Esophagus squamous epithelium (tissue), 5 donors: ENCODE results near the gene CFAP97D2. TPM values are rescaled to one million over a fixed set of nuclear protein-coding genes. Genes with fewer than 3 reads are reported as not detected.

Experiments used
- DNase-seq: peaks from one replicate; lab custom pipeline; 2025; lab: John Stamatoyannopoulos, UW
- H3K27ac ChIP-seq, 4 donors: fragments of 200-600 bp; sonication (generic); one replicate each; pipeline ENCODE4 v1.5.1; 2016 to 2019; ENCODE audit warnings: mild to moderate bottlenecking in 1 of 4
- H3K27me3 ChIP-seq, 4 donors: fragments of 200-600 bp; sonication (generic); 1 replicate in 3 of 4; 2 replicates in 1 of 4; pipeline versions ENCODE4 v1.5.1 to v1.6.0; 2017 to 2021; ENCODE audit warnings: antibody characterized with exemption in 1 of 4
- H3K36me3 ChIP-seq, 3 donors: fragments of 200-600 bp; sonication (generic); one replicate each; pipeline ENCODE4 v1.5.1; 2016 to 2019
- H3K4me1 ChIP-seq, 3 donors: fragments of 200-600 bp; sonication (generic); one replicate each; pipeline ENCODE4 v1.5.1; 2017 to 2019
- H3K4me3 ChIP-seq, 4 donors: fragments of 200-600 bp; sonication (generic); 1 replicate in 3 of 4; 2 replicates in 1 of 4; pipeline ENCODE4 v1.5.1; 2016 to 2019; ENCODE audit warnings: mild to moderate bottlenecking in 2 of 4, moderate library complexity in 1 of 4
- H3K9me3 ChIP-seq, 3 donors: fragments of 200-600 bp; sonication (generic); one replicate each; pipeline ENCODE4 v1.5.1; 2016 to 2019
- POLR2A ChIP-seq, 4 donors: fragments of 450-650 bp; IDR thresholded peaks; one replicate each; pipeline ENCODE4 v1.6.1; 2017; ENCODE audit warnings: antibody characterized with exemption in 4 of 4, mild to moderate bottlenecking in 4 of 4, moderate library complexity in 3 of 4
- WGBS, 2 donors: methylation state at CpG; one replicate each; pipeline ENCODE4 v1.1.5; 2018; 5-methylcytosine and 5-hydroxymethylcytosine counted together
- intact Hi-C: fragments of 100-400 bp; cut with DNase I; formaldehyde crosslinking; loops from one replicate; pipeline ENCODE4 v1.15.0; 2022
- total RNA-seq, 4 donors: library from RNA; depleted of rRNA; stranded (reverse); fragments of >200 nt; gene quantifications; one replicate each; pipeline ENCODE4 v1.1.0, GENCODE V29; 2016
- TF ChIP-seq, protein P1 (sequence below), 6 experiments: fragments of 450-650 bp in 4 of 6; fragments of 200-600 bp in 2 of 6; sonication (generic) in 2 of 6; IDR thresholded peaks; one replicate each; pipeline ENCODE4 v1.5.1; 2016 to 2019; ENCODE audit warnings: antibody characterized with exemption in 6 of 6, mild to moderate bottlenecking in 4 of 6, moderate library complexity in 4 of 6
- donor health status: DM: yes; HTN: yes; CAD: no.

CFAP97D2 gene
- total RNA-seq, 4 donors from 2014 or later = not detected

DNA sequence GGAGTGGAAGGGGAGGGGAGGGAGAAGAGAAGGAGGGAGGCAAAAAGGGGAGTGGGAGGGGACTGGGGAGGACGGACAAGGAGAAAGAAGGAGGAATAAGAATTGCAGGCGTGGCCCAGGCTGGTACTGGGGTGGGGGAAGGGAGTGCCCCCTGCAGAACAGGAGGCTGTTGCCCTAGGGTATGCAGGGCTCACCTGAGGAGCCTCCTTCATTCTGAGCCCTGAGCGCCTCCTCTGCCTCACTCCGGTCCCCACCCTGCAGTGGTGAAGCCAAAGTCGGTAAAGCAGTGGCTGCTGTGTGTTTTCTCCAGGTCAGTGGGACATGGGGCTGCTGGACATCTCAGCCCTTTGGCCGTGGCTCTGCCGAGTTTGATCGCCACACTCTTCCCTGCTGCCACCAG lies 46.6 kb downstream of the CFAP97D2 start:
- Histone ChIP-seq H3K4me3 (no peak overlapping the region), H3K9me3 (no peaks in the 10 kb centered on the region), H3K27me3 (peaks cover 0 to 37% (median 0%) of the 10 kb centered on the region in 4 donors), H3K36me3 (no peaks in the 10 kb centered on the region), H3K27ac (no peak overlapping the region), H3K4me1 (peaks cover 0 to 8% (median 4%) of the 10 kb centered on the region in 3 donors)
- 66 to 70% methylated on average over 8 of the region's 8 CpGs for WGBS, 2 donors
- no peak for DNase-seq
- TF ChIP-seq, protein P1, sequence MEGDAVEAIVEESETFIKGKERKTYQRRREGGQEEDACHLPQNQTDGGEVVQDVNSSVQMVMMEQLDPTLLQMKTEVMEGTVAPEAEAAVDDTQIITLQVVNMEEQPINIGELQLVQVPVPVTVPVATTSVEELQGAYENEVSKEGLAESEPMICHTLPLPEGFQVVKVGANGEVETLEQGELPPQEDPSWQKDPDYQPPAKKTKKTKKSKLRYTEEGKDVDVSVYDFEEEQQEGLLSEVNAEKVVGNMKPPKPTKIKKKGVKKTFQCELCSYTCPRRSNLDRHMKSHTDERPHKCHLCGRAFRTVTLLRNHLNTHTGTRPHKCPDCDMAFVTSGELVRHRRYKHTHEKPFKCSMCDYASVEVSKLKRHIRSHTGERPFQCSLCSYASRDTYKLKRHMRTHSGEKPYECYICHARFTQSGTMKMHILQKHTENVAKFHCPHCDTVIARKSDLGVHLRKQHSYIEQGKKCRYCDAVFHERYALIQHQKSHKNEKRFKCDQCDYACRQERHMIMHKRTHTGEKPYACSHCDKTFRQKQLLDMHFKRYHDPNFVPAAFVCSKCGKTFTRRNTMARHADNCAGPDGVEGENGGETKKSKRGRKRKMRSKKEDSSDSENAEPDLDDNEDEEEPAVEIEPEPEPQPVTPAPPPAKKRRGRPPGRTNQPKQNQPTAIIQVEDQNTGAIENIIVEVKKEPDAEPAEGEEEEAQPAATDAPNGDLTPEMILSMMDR (IDR thresholded peaks at IDR 0.05) = no peak
- TF ChIP-seq POLR2A (IDR thresholded peaks at IDR 0.05) = no peak
- intact Hi-C loops = loop anchor here (2.0 kb wide), 1 partner anchor 273 kb away; no protein-coding TSS in a partner anchor

DNA sequence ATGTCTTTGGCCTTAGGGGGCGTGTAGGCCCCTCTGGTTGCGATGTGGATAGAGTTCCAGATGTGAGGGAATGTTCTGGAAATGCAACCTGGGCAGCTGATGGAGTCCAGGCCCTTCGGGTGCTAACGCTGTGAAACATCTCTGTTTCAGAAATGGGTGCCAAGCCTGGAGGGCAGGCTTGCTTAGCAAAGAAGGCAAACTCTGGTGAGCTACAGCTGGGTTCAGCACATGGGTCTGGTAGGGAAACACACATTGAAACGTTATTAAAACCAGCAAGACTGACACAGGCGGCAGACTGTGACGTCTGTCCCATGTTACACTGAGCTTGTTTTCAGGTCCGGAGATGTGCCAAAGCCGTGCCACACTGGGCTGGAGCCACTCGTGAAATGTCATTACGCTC lies 47.0 kb downstream of the CFAP97D2 start:
- peaks cover 0 to 41% (median 0%) of the 10 kb centered on the region in 4 donors for H3K27me3 ChIP-seq
- H3K27ac ChIP-seq = no peak overlapping the region
- H3K9me3 ChIP-seq = no peaks in the 10 kb centered on the region
- no peak for DNase-seq
- H3K4me3 ChIP-seq = no peak overlapping the region
- intact Hi-C loops = loop anchor here (2.0 kb wide), 1 partner anchor 273 kb away; no protein-coding TSS in a partner anchor
- no peak for TF ChIP-seq POLR2A (IDR thresholded peaks at IDR 0.05)
- peaks cover 0 to 8% (median 4%) of the 10 kb centered on the region in 3 donors for H3K4me1 ChIP-seq
- no peaks in the 10 kb centered on the region for H3K36me3 ChIP-seq
- WGBS, 2 donors = 55 to 77% methylated on average over 10 of the region's 11 CpGs

DNA sequence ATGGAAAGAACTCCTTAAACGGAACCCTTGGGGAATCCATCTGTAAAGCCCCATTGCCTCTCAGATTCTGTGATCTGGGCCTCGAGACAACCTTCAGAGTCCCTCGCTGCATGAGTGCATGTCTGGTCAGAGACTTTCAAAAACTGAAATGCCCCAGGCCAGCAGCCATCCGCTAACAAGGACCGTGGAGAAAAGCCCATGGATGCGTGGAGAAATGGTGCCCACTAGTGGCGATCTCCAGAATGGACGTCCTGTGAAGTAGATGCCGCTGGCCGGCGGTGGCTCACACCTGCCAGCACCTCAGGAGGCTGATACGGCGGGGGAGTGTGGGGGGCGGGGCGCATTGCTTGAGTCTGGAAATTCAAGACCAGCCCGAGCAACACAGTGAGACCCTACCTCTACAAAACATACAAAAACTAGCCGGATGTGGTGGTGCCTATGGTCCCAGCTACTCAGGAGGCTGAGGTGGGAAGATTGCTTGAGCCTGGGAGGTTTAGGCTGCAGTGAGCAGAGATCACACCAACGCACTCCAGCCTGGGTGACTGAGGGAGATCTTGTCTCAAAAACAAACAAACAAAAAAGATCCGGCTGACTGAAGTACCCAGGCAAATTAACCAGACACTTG lies 47.8 kb downstream of the CFAP97D2 start:
- no peaks in the 10 kb centered on the region for H3K9me3 ChIP-seq
- WGBS, 2 donors = 7 to 8% methylated on average over 11 to 16 of the region's 19 CpGs
- peaks cover 0 to 8% (median 4%) of the 10 kb centered on the region in 3 donors for H3K4me1 ChIP-seq
- H3K4me3 ChIP-seq = no peak overlapping the region
- H3K27me3 ChIP-seq = peaks cover 0 to 41% (median 0%) of the 10 kb centered on the region in 4 donors
- TF ChIP-seq, protein P1 (IDR thresholded peaks at IDR 0.05) = peak; percentile 89 to 97 (median 95)
- no peak for TF ChIP-seq POLR2A (IDR thresholded peaks at IDR 0.05)
- intact Hi-C loops = loop anchor here (2.0 kb wide), 1 partner anchor 274 kb away; no protein-coding TSS in a partner anchor
- H3K36me3 ChIP-seq = no peaks in the 10 kb centered on the region
- DNase-seq = no peak
- no peak overlapping the region for H3K27ac ChIP-seq

DNA sequence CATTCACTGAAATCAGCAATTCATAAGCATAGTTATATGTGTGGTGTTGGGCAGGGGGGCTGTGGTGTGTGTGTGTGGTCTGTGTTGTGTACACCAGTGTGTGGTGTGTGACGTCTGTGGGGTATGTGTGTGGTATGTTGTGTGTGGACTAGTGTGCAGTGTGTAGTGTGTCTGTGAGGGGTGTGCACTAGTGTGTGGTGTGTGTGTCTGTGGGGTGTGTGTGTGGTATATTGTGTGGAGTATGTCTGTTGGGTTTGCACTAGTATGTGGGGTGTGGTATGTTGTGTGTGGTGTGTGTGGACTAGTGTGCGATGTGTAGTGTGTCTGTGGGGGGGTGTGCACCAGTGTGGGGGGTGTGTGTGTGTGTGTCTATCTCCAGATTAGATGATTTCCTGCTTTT lies 48.5 kb downstream of the CFAP97D2 start:
- intact Hi-C loops = loop anchor here (2.0 kb wide), 1 partner anchor 275 kb away; no protein-coding TSS in a partner anchor
- 55 to 81% methylated on average over 2 of the region's 2 CpGs for WGBS, 2 donors

DNA sequence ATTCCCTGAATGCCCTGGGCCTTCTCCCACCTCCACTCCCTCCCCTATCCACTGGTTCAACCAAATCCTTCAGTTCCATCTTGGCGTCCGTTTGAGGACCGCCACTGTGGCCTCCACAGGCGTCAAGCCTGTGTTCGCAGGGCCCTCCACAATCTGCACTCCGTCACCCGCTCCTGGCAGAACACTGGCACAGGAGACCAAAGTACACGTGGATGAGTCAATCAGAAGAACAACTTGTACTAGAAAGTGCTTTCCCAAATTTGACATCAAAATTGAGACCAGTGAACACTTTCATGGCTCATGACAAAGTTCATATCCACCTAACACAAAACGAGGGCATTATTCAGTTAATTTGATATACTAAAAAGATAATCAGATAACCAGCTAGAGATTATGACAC lies 49.1 kb downstream of the CFAP97D2 start:
- no peak for DNase-seq
- no peaks in the 10 kb centered on the region for H3K36me3 ChIP-seq
- no peak overlapping the region for H3K27ac ChIP-seq
- no peak overlapping the region for H3K4me3 ChIP-seq
- TF ChIP-seq, protein P1 (IDR thresholded peaks at IDR 0.05) = no peak
- no peak for TF ChIP-seq POLR2A (IDR thresholded peaks at IDR 0.05)
- WGBS, 2 donors = 58 to 63% methylated on average over 7 to 8 of the region's 9 CpGs
- intact Hi-C loops = no loop called here
- H3K4me1 ChIP-seq = peaks cover 0 to 8% (median 4%) of the 10 kb centered on the region in 3 donors
- no peaks in the 10 kb centered on the region for H3K9me3 ChIP-seq
- peaks cover 0 to 41% (median 0%) of the 10 kb centered on the region in 4 donors for H3K27me3 ChIP-seq

More for the DNA sequence above, 48.5 kb downstream of the CFAP97D2 start:
- Histone ChIP-seq H3K36me3 (no peaks in the 10 kb centered on the region), H3K4me1 (peaks cover 0 to 8% (median 4%) of the 10 kb centered on the region in 3 donors), H3K9me3 (no peaks in the 10 kb centered on the region), H3K27ac (no peak overlapping the region), H3K27me3 (peaks cover 0 to 41% (median 0%) of the 10 kb centered on the region in 4 donors), H3K4me3 (no peak overlapping the region)
- DNase-seq = no peak
- TF ChIP-seq, protein P1 (IDR thresholded peaks at IDR 0.05) = no peak
- no peak for TF ChIP-seq POLR2A (IDR thresholded peaks at IDR 0.05)
